GM19455 (cell line): ENCODE measurements around the gene CCT6B.
"Not testable (repeated sequence)": the region's sequence is repeated elsewhere in the genome, so short reads cannot be mapped to it uniquely, and the experiment has no call there.

ENCODE experiments used
- ATAC-seq: cut with Tn5 transposase; IDR thresholded peaks from one replicate; pipeline ENCODE4 v1.9.1; 2021; ENCODE audit not compliant: unreplicated experiment

The CCT6B gene

GRCh38 chr17:34961093-34961911 lies at the start of gene CCT6B, which contains the start of gene ZNF830:
CCT6B (minus strand) TSS chr17:34961460; CDS start chr17:34961393, 67 bp downstream.
ZNF830 (plus strand) TSS chr17:34961540; CDS start chr17:34961567, 27 bp downstream.
- ATAC-seq: peak; percentile 85

GRCh38 chr17:35010093-35010492 lies 48.8 kb upstream of the CCT6B start:
- ATAC-seq: no peak

GRCh38 chr17:35006961-35007360 lies 45.7 kb upstream of the CCT6B start:
- no peak for ATAC-seq

GRCh38 chr17:35006345-35006744 lies 45.1 kb upstream of the CCT6B start:
- no peak for ATAC-seq

- no peak for ATAC-seq
These were observed 42.5 kb upstream of the CCT6B start for GRCh38 chr17:35003778-35004177.

GRCh38 chr17:35002876-35003551 lies 41.8 kb upstream of the CCT6B start:
- ATAC-seq: no peak

- no peak for ATAC-seq
These were observed 40.3 kb upstream of the CCT6B start for GRCh38 chr17:35001549-35001948.

GRCh38 chr17:35000965-35001364 lies 39.7 kb upstream of the CCT6B start:
- ATAC-seq: not testable (repeated sequence)

GRCh38 chr17:34999456-34999855 lies 38.2 kb upstream of the CCT6B start:
- ATAC-seq: no peak

- ATAC-seq: peak; percentile 73
These were observed 36.9 kb upstream of the CCT6B start for GRCh38 chr17:34998205-34998604.

- ATAC-seq: no peak
These were observed 36.1 kb upstream of the CCT6B start for GRCh38 chr17:34997355-34997862.

- ATAC-seq: no peak
These were observed 35.4 kb upstream of the CCT6B start for GRCh38 chr17:34996422-34997285.

GRCh38 chr17:34993031-34993430 lies 31.8 kb upstream of the CCT6B start:
- ATAC-seq: no peak

GRCh38 chr17:34991606-34992005 lies 30.3 kb upstream of the CCT6B start:
- ATAC-seq: no peak

GRCh38 chr17:34990921-34991365 lies 29.7 kb upstream of the CCT6B start:
- ATAC-seq: no peak

GRCh38 chr17:34989473-34989872 lies 28.2 kb upstream of the CCT6B start:
- no peak for ATAC-seq

GRCh38 chr17:34988644-34989043 lies 27.4 kb upstream of the CCT6B start:
- no peak for ATAC-seq

- ATAC-seq: no peak
These were observed 26.0 kb upstream of the CCT6B start for GRCh38 chr17:34987232-34987631.

- no peak for ATAC-seq
These were observed 20.4 kb upstream of the CCT6B start for GRCh38 chr17:34981538-34982241.
